B cell (primary cell): ENCODE results near the gene ENOX1. TPM values are rescaled to one million over a fixed set of nuclear protein-coding genes. Genes with fewer than 3 reads are reported as not detected.

Source experiments
- ATAC-seq: fragments of 200-7000 bp; cut with Tn5 transposase; one replicate; pipeline ENCODE4 v1.10.0; 2021; ENCODE audit warnings: low read depth, mild to moderate bottlenecking, moderate number of reproducible peaks, moderate library complexity
- CTCF ChIA-PET: fragments of 350-600 bp; sonication (Branson Sonifier 250); formaldehyde crosslinking; loops from one replicate; lab custom pipeline; 2021; ENCODE audit warnings: antibody characterized with exemption, inconsistent platforms; lab: Charles Lee
- POLR2A ChIA-PET: fragments of 350-600 bp; sonication (Branson Sonifier 250); formaldehyde crosslinking; loops from one replicate; lab custom pipeline; 2021; ENCODE audit warnings: antibody characterized with exemption; lab: Charles Lee
- DNase-seq: peaks from one replicate; pipeline ENCODE4 v3.0.0; 2013
- H2AFZ ChIP-seq: 2 replicates; pipeline ENCODE4 v1.6.1; 2012; ENCODE audit warnings: mild to moderate bottlenecking, low read depth, low read length; ENCODE audit not compliant: insufficient read depth, poor library complexity, severe bottlenecking
- H3K27ac ChIP-seq, 2 donors: 1 replicate in 1 of 2; 2 replicates in 1 of 2; pipeline ENCODE4 v1.5.1; 2012 to 2013; ENCODE audit warnings: low read length in 2 of 2, mild to moderate bottlenecking in 2 of 2, moderate library complexity in 1 of 2
- H3K27me3 ChIP-seq, 4 experiments: fragments of 200-600 bp in 1 of 4; sonication (generic) in 1 of 4; replicated peaks in 1 of 4; 1 replicate in 2 of 4; 2 replicates in 2 of 4; pipeline versions ENCODE4 v1.6.1 to v1.7.0; 2013 to 2016; ENCODE audit warnings: low read length in 3 of 4, mild to moderate bottlenecking in 2 of 4, mixed read lengths in 1 of 4, moderate library complexity in 1 of 4; ENCODE audit not compliant: insufficient read depth in 4 of 4, control insufficient read depth in 3 of 4; ENCODE audit errors: control extremely low read depth in 1 of 4
- H3K36me3 ChIP-seq, 2 experiments: replicated peaks in 1 of 2; 1 replicate in 1 of 2; 2 replicates in 1 of 2; pipeline versions ENCODE4 v1.6.1 to v1.7.1; 2013; ENCODE audit warnings: low read length in 1 of 2; ENCODE audit not compliant: insufficient read depth in 2 of 2, control insufficient read depth in 1 of 2; ENCODE audit errors: control extremely low read depth in 1 of 2, extremely low read depth in 1 of 2
- H3K4me1 ChIP-seq, 2 donors: fragments of 200-600 bp in 1 of 2; sonication (generic) in 1 of 2; 1 replicate in 1 of 2; 2 replicates in 1 of 2; pipeline versions ENCODE4 v1.5.1 to v1.6.1; 2013 to 2017; ENCODE audit warnings: low read length in 2 of 2; ENCODE audit not compliant: control insufficient read depth in 2 of 2, insufficient read depth in 2 of 2
- H3K4me2 ChIP-seq: replicated peaks from 2 replicates; pipeline ENCODE3; 2012; ENCODE audit warnings: mild to moderate bottlenecking, low read depth, low read length; ENCODE audit not compliant: poor library complexity, severe bottlenecking
- H3K4me3 ChIP-seq, 5 experiments: fragments of 200-600 bp in 1 of 5; sonication (generic) in 1 of 5; 1 replicate in 3 of 5; 2 replicates in 2 of 5; pipeline versions ENCODE4 v1.5.1 to v1.7.0; 2011 to 2016; ENCODE audit warnings: low read length in 4 of 5, mild to moderate bottlenecking in 4 of 5, low read depth in 2 of 5, control low read depth in 1 of 5, moderate library complexity in 1 of 5; ENCODE audit not compliant: insufficient read depth in 1 of 5; ENCODE audit errors: control extremely low read depth in 1 of 5, extremely low read depth in 1 of 5
- H3K79me2 ChIP-seq: fragments of 200-600 bp; sonication (generic); one replicate; pipeline ENCODE4 v1.6.0; 2016; ENCODE audit warnings: low read length; ENCODE audit not compliant: control insufficient read depth, insufficient read depth
- H3K9ac ChIP-seq: fragments of 200-600 bp; sonication (generic); 2 replicates; pipeline ENCODE4 v1.6.1; 2017; ENCODE audit warnings: mild to moderate bottlenecking, low read length, moderate library complexity
- H3K9me3 ChIP-seq, 3 donors: one replicate each; pipeline versions ENCODE4 v1.6.1 to v1.7.1; 2013; ENCODE audit warnings: low read length in 2 of 3; ENCODE audit not compliant: control insufficient read depth in 2 of 3, insufficient read depth in 1 of 3; ENCODE audit errors: control extremely low read depth in 1 of 3
- H4K20me1 ChIP-seq: 2 replicates; pipeline ENCODE4 v1.6.0; 2012; ENCODE audit warnings: mild to moderate bottlenecking, low read length; ENCODE audit not compliant: insufficient read depth, control insufficient read depth, poor library complexity, severe bottlenecking
- H3K27ac Mint-ChIP-seq: one replicate; pipeline ENCODE4 v1.8.0; 2021; ENCODE audit warnings: mixed read lengths
- H3K27me3 Mint-ChIP-seq: one replicate; pipeline ENCODE4 v1.8.0; 2021; ENCODE audit warnings: mixed read lengths
- H3K4me1 Mint-ChIP-seq: one replicate; pipeline ENCODE4 v1.8.0; 2021; ENCODE audit warnings: mixed read lengths
- H3K4me3 Mint-ChIP-seq: one replicate; pipeline ENCODE4 v1.8.0; 2021; ENCODE audit warnings: mixed read lengths
- H3K9me3 Mint-ChIP-seq: one replicate; pipeline ENCODE4 v1.8.0; 2022; ENCODE audit warnings: mixed read lengths; ENCODE audit not compliant: insufficient read depth
- CTCF ChIP-seq: fragments of 200-600 bp; IDR thresholded peaks from one replicate; pipeline ENCODE4 v1.8.0; 2022; ENCODE audit warnings: antibody characterized with exemption, mild to moderate bottlenecking
- EZH2 ChIP-seq: IDR thresholded peaks from 2 replicates; pipeline ENCODE4 v1.6.1; 2012; ENCODE audit warnings: borderline replicate concordance, low read depth, mild to moderate bottlenecking, moderate library complexity, low read length; ENCODE audit not compliant: insufficient read depth, poor library complexity, severe bottlenecking
- WGBS: methylation state at CpG from one replicate; pipeline ENCODE4 v1.1.5; 2013; ENCODE audit warnings: missing lambda C conversion rate; ENCODE audit not compliant: insufficient coverage; 5-methylcytosine and 5-hydroxymethylcytosine counted together
- intact Hi-C: fragments of 100-400 bp; cut with micrococcal nuclease; formaldehyde crosslinking; loops from one replicate; pipeline ENCODE4 v1.10.0; 2022
- polyA plus RNA-seq: library from polyadenylated mRNA; depleted of rRNA; stranded (reverse); fragments of >200 nt; gene quantifications from 2 replicates; pipeline ENCODE4 v1.2.3, GENCODE V29; 2012
- total RNA-seq, 2 donors: library from RNA; stranded (reverse); fragments of 120-200 nt in 1 of 2; gene quantifications; 1 replicate in 1 of 2; 2 replicates in 1 of 2; pipeline versions ENCODE4 v1.2.3 to v1.2.4, GENCODE V29; 2013 to 2022

Gene ENOX1
- total and polyA plus RNA-seq, 2 donors (not counting 1 experiment from before 2014, with no cell fraction given): not detected

- WGBS: no CpG with 5 or more reads among the region's 4 CpGs
- Histone ChIP-seq H3K9me3 (no peaks in the 10 kb centered on the region), H3K9ac (no peak overlapping the region), H3K4me3 (no peak overlapping the region), H3K27ac (no peak overlapping the region), H3K4me2 (no peak overlapping the region), H3K27me3 (no peaks in the 10 kb centered on the region), H2AFZ (no peak overlapping the region), H3K36me3 (no peaks in the 10 kb centered on the region), H4K20me1 (no peaks in the 10 kb centered on the region), H3K4me1 (no peaks in the 10 kb centered on the region), H3K79me2 (no peaks in the 10 kb centered on the region)
- H3K27me3 Mint-ChIP-seq: no peaks in the 10 kb centered on the region
- TF ChIP-seq CTCF (no peak), EZH2 (no peak)
- H3K27ac Mint-ChIP-seq: no peak overlapping the region
- intact Hi-C loops: no loop called here
- no peak for ATAC-seq
- no peaks in the 10 kb centered on the region for H3K9me3 Mint-ChIP-seq
- ChIA-PET POLR2A (no interaction called here), CTCF (no interaction called here)
- no peaks in the 10 kb centered on the region for H3K4me1 Mint-ChIP-seq
- no peak overlapping the region for H3K4me3 Mint-ChIP-seq
- DNase-seq: no peak
Observed at GRCh38 chr13:43426355-43426754, 360.4 kb downstream of the ENOX1 start.

GRCh38 chr13:43425234-43425633 is 361.5 kb downstream of the ENOX1 start:
- no peak overlapping the region for H3K4me3 Mint-ChIP-seq

More at GRCh38 chr13:43425234-43425633, 361.5 kb downstream of the ENOX1 start:
- H3K9me3 Mint-ChIP-seq: peaks cover 2% of the 10 kb centered on the region
- no peak for DNase-seq
- no peaks in the 10 kb centered on the region for H3K4me1 ChIP-seq
- H3K4me1 Mint-ChIP-seq: no peaks in the 10 kb centered on the region
- no peaks in the 10 kb centered on the region for H3K27me3 Mint-ChIP-seq
- no peak overlapping the region for H2AFZ ChIP-seq
- no peaks in the 10 kb centered on the region for H3K36me3 ChIP-seq
- peaks cover 0 to 1% (median 0%) of the 10 kb centered on the region in 3 donors for H3K9me3 ChIP-seq
- ChIA-PET CTCF (no interaction called here), POLR2A (no interaction called here)
- H3K4me2 ChIP-seq: no peak overlapping the region
- no peak for TF ChIP-seq EZH2
- TF ChIP-seq CTCF: no peak
- ATAC-seq: no peak
- H3K27me3 ChIP-seq: no peaks in the 10 kb centered on the region
- intact Hi-C loops: no loop called here
- no CpG with 5 or more reads among the region's 1 CpG for WGBS
- no peaks in the 10 kb centered on the region for H4K20me1 ChIP-seq
- no peak overlapping the region for H3K27ac Mint-ChIP-seq
- no peak overlapping the region for H3K27ac ChIP-seq
- no peak overlapping the region for H3K4me3 ChIP-seq
- no peak overlapping the region for H3K9ac ChIP-seq
- no peaks in the 10 kb centered on the region for H3K79me2 ChIP-seq
